OCI-LY3 (cell line): Measurements from ENCODE around the gene MAPT.

Experiments
- H2AFZ ChIP-seq: fragments of 200-600, 300-600 bp; shearing (Covaris generic); 2 replicates; pipeline ENCODE4 v1.6.0; 2014; ENCODE audit warnings: antibody characterized with exemption, low read depth, low read length
- H3K27ac ChIP-seq: fragments of 200-600, 300-600 bp; sonication (generic); 2 replicates; pipeline ENCODE4 v1.5.1; 2014; ENCODE audit warnings: mild to moderate bottlenecking, low read length, moderate library complexity, mixed read lengths
- H3K27me3 ChIP-seq: fragments of 200-600, 300-600 bp; sonication (generic); 2 replicates; pipeline ENCODE4 v1.6.1; 2014; ENCODE audit warnings: low read depth, low read length, mixed read lengths
- H3K36me3 ChIP-seq: fragments of 200-600, 300-600 bp; sonication (generic); replicated peaks from 2 replicates; pipeline ENCODE3; 2014; ENCODE audit warnings: low read depth, low read length, mixed read lengths
- H3K4me1 ChIP-seq: fragments of 300-600, 200-600 bp; sonication (generic); 2 replicates; pipeline ENCODE4 v1.6.1; 2014; ENCODE audit warnings: low read length, mixed read lengths
- H3K4me2 ChIP-seq: fragments of 200-600, 300-600 bp; sonication (generic); 2 replicates; pipeline ENCODE4 v1.6.1; 2014; ENCODE audit warnings: low read length, mixed read lengths
- H3K4me3 ChIP-seq: fragments of 300-600, 200-600 bp; sonication (generic); 2 replicates; pipeline ENCODE4 v1.5.1; 2014; ENCODE audit warnings: antibody characterized with exemption, mild to moderate bottlenecking, low read length, moderate library complexity
- H3K79me2 ChIP-seq: fragments of 300-600, 200-600 bp; shearing (Covaris generic); 2 replicates; pipeline ENCODE4 v1.6.1; 2014; ENCODE audit warnings: mild to moderate bottlenecking, low read length, mixed read lengths
- H3K9ac ChIP-seq: fragments of 300-600, 200-600 bp; shearing (Covaris generic); 2 replicates; pipeline ENCODE4 v1.6.0; 2014; ENCODE audit warnings: mild to moderate bottlenecking, low read length, moderate library complexity
- H3K9me3 ChIP-seq: fragments of 200-600, 300-600 bp; shearing (Covaris generic); 2 replicates; pipeline ENCODE4 v1.6.1; 2014; ENCODE audit warnings: low read length, mixed read lengths; ENCODE audit not compliant: insufficient read depth
- H4K20me1 ChIP-seq: fragments of 200-600, 300-600 bp; sonication (generic); 2 replicates; pipeline ENCODE4 v1.6.1; 2016; ENCODE audit warnings: low read length, mixed read lengths; ENCODE audit not compliant: insufficient read depth
- EZH2phosphoT487 ChIP-seq: fragments of 200-600 bp; shearing (Covaris generic); IDR thresholded peaks from 2 replicates; pipeline ENCODE4 v1.6.1; 2018; ENCODE audit warnings: antibody characterized with exemption, mixed run types, low read depth
- TF ChIP-seq, protein P1 (sequence below): fragments of 200-600, 300-600 bp; sonication (generic); IDR thresholded peaks from 2 replicates; pipeline ENCODE4 v1.5.1; 2014; ENCODE audit warnings: antibody characterized with exemption, low read length, low read depth

The MAPT gene

DNA sequence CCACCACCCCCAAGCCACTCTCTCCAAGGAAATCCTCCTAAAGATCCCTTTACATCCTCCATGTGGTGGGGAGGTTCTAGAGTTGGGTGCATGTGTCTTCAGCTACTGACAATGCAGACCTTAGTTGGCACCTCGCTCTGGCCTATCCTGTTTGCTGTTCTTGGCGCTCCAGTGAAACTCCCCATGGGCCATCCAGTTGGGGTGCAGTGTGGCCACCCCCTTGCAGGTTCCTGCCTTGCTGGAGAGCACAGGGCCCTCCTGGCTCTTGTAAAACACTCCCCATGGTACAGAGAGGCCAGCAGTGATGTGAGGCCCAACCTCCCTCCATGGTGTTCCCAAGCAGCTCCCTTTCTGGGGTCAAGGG is 82.0 kb downstream of the MAPT start:
- peaks cover 16% of the 10 kb centered on the region for H3K4me1 ChIP-seq
- H3K27me3 ChIP-seq = 0 out of 2 replicates have a peak, but pooled peaks cover 6% of the 10 kb centered on the region
- H3K9ac ChIP-seq = no peak overlapping the region
- H3K36me3 ChIP-seq = no peaks in the 10 kb centered on the region
- H3K9me3 ChIP-seq = no peaks in the 10 kb centered on the region
- no peak overlapping the region for H3K27ac ChIP-seq
- H2AFZ ChIP-seq = no peak overlapping the region
- H3K4me2 ChIP-seq = no peak overlapping the region
- H3K4me3 ChIP-seq = no peak overlapping the region
- TF ChIP-seq, protein P1, sequence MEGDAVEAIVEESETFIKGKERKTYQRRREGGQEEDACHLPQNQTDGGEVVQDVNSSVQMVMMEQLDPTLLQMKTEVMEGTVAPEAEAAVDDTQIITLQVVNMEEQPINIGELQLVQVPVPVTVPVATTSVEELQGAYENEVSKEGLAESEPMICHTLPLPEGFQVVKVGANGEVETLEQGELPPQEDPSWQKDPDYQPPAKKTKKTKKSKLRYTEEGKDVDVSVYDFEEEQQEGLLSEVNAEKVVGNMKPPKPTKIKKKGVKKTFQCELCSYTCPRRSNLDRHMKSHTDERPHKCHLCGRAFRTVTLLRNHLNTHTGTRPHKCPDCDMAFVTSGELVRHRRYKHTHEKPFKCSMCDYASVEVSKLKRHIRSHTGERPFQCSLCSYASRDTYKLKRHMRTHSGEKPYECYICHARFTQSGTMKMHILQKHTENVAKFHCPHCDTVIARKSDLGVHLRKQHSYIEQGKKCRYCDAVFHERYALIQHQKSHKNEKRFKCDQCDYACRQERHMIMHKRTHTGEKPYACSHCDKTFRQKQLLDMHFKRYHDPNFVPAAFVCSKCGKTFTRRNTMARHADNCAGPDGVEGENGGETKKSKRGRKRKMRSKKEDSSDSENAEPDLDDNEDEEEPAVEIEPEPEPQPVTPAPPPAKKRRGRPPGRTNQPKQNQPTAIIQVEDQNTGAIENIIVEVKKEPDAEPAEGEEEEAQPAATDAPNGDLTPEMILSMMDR = no peak
- no peak for TF ChIP-seq EZH2phosphoT487
- no peaks in the 10 kb centered on the region for H4K20me1 ChIP-seq
- H3K79me2 ChIP-seq = no peaks in the 10 kb centered on the region

DNA sequence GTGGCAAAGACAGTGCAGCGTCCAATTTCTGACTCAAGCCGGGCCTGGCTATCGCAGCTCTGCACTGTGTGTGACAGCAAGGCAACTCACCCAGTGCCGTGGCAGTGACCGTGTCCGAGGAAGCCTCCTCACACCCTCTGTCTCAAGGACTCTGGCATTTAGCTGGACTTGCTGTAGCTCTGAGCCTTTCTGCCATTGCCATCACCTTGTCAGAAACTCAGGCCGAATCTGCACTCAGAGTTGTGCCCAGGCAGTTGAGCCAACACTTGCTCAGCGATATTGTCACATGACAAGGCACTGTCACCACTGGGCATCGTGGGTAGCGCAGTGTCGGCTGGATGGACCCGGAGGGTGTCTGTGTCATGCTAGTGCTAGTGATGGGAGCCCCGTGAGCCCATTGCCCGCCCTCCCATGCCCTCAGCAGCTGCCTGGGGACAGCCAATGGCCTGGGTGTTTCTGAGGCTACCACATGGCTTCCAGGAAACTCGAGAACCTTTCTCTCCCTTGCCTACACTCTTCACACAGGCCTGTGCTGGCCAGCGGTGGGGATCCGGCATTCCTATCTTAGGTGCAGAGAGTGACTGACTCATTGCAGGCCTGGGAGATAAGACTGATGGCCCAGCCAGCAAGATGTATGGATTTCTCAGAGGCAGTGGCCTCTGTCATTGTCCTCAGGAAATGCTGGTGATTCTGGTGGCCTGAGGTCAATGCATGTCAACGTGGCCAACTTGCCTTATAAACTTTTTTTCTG is 82.6 kb downstream of the MAPT start:
- H3K27me3 ChIP-seq = 0 out of 2 replicates have a peak, but pooled peaks cover 6% of the 10 kb centered on the region
- no peak overlapping the region for H3K4me3 ChIP-seq
- no peaks in the 10 kb centered on the region for H3K9me3 ChIP-seq
- H3K9ac ChIP-seq = no peak overlapping the region
- no peaks in the 10 kb centered on the region for H4K20me1 ChIP-seq
- H3K4me1 ChIP-seq = peaks cover 16% of the 10 kb centered on the region
- H3K4me2 ChIP-seq = no peak overlapping the region
- H3K79me2 ChIP-seq = no peaks in the 10 kb centered on the region
- H3K27ac ChIP-seq = no peak overlapping the region
- H3K36me3 ChIP-seq = no peaks in the 10 kb centered on the region
- TF ChIP-seq, protein P1 = no peak
- TF ChIP-seq EZH2phosphoT487 = no peak
- H2AFZ ChIP-seq = no peak overlapping the region

DNA sequence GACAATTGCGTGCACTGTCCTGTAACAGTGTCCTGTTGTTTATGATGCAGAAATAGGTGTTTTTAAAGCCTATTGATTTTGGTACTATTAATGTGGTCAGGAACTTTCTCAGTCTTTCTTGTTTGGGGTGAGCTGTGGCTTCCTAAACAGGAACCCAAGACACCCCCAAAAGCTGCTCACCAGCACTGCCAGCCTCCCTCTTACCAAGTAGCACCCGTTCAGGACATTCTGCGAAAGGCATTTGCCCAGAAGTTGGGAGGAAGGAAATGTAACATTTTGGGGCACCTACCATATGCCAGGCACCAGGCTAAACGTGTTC is 83.1 kb downstream of the MAPT start:
- H3K27ac ChIP-seq = no peak overlapping the region
- no peak overlapping the region for H3K9ac ChIP-seq
- H3K4me2 ChIP-seq = no peak overlapping the region
- H4K20me1 ChIP-seq = no peaks in the 10 kb centered on the region
- TF ChIP-seq EZH2phosphoT487 = no peak
- TF ChIP-seq, protein P1 = no peak
- no peaks in the 10 kb centered on the region for H3K79me2 ChIP-seq
- H3K27me3 ChIP-seq = 0 out of 2 replicates have a peak, but pooled peaks cover 5% of the 10 kb centered on the region
- H3K4me1 ChIP-seq = peaks cover 16% of the 10 kb centered on the region
- no peaks in the 10 kb centered on the region for H3K9me3 ChIP-seq
- no peak overlapping the region for H2AFZ ChIP-seq
- H3K36me3 ChIP-seq = no peaks in the 10 kb centered on the region
- no peak overlapping the region for H3K4me3 ChIP-seq

DNA sequence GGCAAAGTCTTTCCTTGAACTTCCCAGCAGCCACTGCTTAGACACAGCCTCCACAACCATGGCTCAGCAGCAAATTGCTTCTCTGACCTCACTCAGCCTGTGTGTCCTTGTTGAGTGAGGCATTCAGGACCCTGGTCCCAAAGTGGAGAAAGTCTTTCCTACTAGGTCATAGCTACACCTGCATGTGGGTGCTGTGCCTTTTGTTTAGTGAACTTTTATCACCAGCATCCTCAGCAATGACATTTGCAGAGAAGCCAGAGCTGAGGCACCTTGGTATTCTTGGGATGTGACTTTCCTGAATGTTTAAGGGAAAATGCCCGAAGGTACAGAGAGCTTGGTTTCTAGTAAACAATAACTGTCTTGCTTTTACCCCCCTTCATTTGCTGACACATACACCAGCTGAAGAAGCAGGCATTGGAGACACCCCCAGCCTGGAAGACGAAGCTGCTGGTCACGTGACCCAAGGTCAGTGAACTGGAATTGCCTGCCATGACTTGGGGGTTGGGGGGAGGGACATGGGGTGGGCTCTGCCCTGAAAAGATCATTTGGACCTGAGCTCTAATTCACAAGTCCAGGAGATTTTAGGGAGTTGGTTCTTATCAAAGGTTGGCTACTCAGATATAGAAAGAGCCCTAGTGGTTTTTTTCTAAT is 83.7 kb downstream of the MAPT start:
- H3K36me3 ChIP-seq = no peaks in the 10 kb centered on the region
- no peak overlapping the region for H3K9ac ChIP-seq
- no peaks in the 10 kb centered on the region for H4K20me1 ChIP-seq
- no peak for TF ChIP-seq EZH2phosphoT487
- TF ChIP-seq, protein P1 = no peak
- H3K4me2 ChIP-seq = no peak overlapping the region
- H3K9me3 ChIP-seq = no peaks in the 10 kb centered on the region
- peaks cover 16% of the 10 kb centered on the region for H3K4me1 ChIP-seq
- 0 out of 2 replicates have a peak, but pooled peaks cover 4% of the 10 kb centered on the region for H3K27me3 ChIP-seq
- no peak overlapping the region for H3K4me3 ChIP-seq
- H3K79me2 ChIP-seq = no peaks in the 10 kb centered on the region
- no peak overlapping the region for H3K27ac ChIP-seq
- H2AFZ ChIP-seq = no peak overlapping the region
